B cell (primary cell): ENCODE measurements around the gene TCERG1L. TPM values are rescaled to one million over a fixed set of nuclear protein-coding genes. Genes with fewer than 3 reads are reported as not detected.

ENCODE experiments used
- ATAC-seq: fragments of 200-7000 bp; cut with Tn5 transposase; one replicate; pipeline ENCODE4 v1.10.0; 2021; ENCODE audit warnings: low read depth, mild to moderate bottlenecking, moderate number of reproducible peaks, moderate library complexity
- CTCF ChIA-PET: fragments of 350-600 bp; sonication (Branson Sonifier 250); formaldehyde crosslinking; loops from one replicate; lab custom pipeline; 2021; ENCODE audit warnings: antibody characterized with exemption, inconsistent platforms; lab: Charles Lee
- POLR2A ChIA-PET: fragments of 350-600 bp; sonication (Branson Sonifier 250); formaldehyde crosslinking; loops from one replicate; lab custom pipeline; 2021; ENCODE audit warnings: antibody characterized with exemption; lab: Charles Lee
- DNase-seq: peaks from one replicate; pipeline ENCODE4 v3.0.0; 2013
- H2AFZ ChIP-seq: 2 replicates; pipeline ENCODE4 v1.6.1; 2012; ENCODE audit warnings: mild to moderate bottlenecking, low read depth, low read length; ENCODE audit not compliant: insufficient read depth, poor library complexity, severe bottlenecking
- H3K27ac ChIP-seq, 2 donors: 1 replicate in 1 of 2; 2 replicates in 1 of 2; pipeline ENCODE4 v1.5.1; 2012 to 2013; ENCODE audit warnings: low read length in 2 of 2, mild to moderate bottlenecking in 2 of 2, moderate library complexity in 1 of 2
- H3K27me3 ChIP-seq, 4 experiments: fragments of 200-600 bp in 1 of 4; sonication (generic) in 1 of 4; replicated peaks in 1 of 4; 1 replicate in 2 of 4; 2 replicates in 2 of 4; pipeline versions ENCODE4 v1.6.1 to v1.7.0; 2013 to 2016; ENCODE audit warnings: low read length in 3 of 4, mild to moderate bottlenecking in 2 of 4, mixed read lengths in 1 of 4, moderate library complexity in 1 of 4; ENCODE audit not compliant: insufficient read depth in 4 of 4, control insufficient read depth in 3 of 4; ENCODE audit errors: control extremely low read depth in 1 of 4
- H3K36me3 ChIP-seq, 2 experiments: replicated peaks in 1 of 2; 1 replicate in 1 of 2; 2 replicates in 1 of 2; pipeline versions ENCODE4 v1.6.1 to v1.7.1; 2013; ENCODE audit warnings: low read length in 1 of 2; ENCODE audit not compliant: insufficient read depth in 2 of 2, control insufficient read depth in 1 of 2; ENCODE audit errors: control extremely low read depth in 1 of 2, extremely low read depth in 1 of 2
- H3K4me1 ChIP-seq, 2 donors: fragments of 200-600 bp in 1 of 2; sonication (generic) in 1 of 2; 1 replicate in 1 of 2; 2 replicates in 1 of 2; pipeline versions ENCODE4 v1.5.1 to v1.6.1; 2013 to 2017; ENCODE audit warnings: low read length in 2 of 2; ENCODE audit not compliant: control insufficient read depth in 2 of 2, insufficient read depth in 2 of 2
- H3K4me2 ChIP-seq: replicated peaks from 2 replicates; pipeline ENCODE3; 2012; ENCODE audit warnings: mild to moderate bottlenecking, low read depth, low read length; ENCODE audit not compliant: poor library complexity, severe bottlenecking
- H3K4me3 ChIP-seq, 5 experiments: fragments of 200-600 bp in 1 of 5; sonication (generic) in 1 of 5; 1 replicate in 3 of 5; 2 replicates in 2 of 5; pipeline versions ENCODE4 v1.5.1 to v1.7.0; 2011 to 2016; ENCODE audit warnings: low read length in 4 of 5, mild to moderate bottlenecking in 4 of 5, low read depth in 2 of 5, control low read depth in 1 of 5, moderate library complexity in 1 of 5; ENCODE audit not compliant: insufficient read depth in 1 of 5; ENCODE audit errors: control extremely low read depth in 1 of 5, extremely low read depth in 1 of 5
- H3K79me2 ChIP-seq: fragments of 200-600 bp; sonication (generic); one replicate; pipeline ENCODE4 v1.6.0; 2016; ENCODE audit warnings: low read length; ENCODE audit not compliant: control insufficient read depth, insufficient read depth
- H3K9ac ChIP-seq: fragments of 200-600 bp; sonication (generic); 2 replicates; pipeline ENCODE4 v1.6.1; 2017; ENCODE audit warnings: mild to moderate bottlenecking, low read length, moderate library complexity
- H3K9me3 ChIP-seq, 3 donors: one replicate each; pipeline versions ENCODE4 v1.6.1 to v1.7.1; 2013; ENCODE audit warnings: low read length in 2 of 3; ENCODE audit not compliant: control insufficient read depth in 2 of 3, insufficient read depth in 1 of 3; ENCODE audit errors: control extremely low read depth in 1 of 3
- H4K20me1 ChIP-seq: 2 replicates; pipeline ENCODE4 v1.6.0; 2012; ENCODE audit warnings: mild to moderate bottlenecking, low read length; ENCODE audit not compliant: insufficient read depth, control insufficient read depth, poor library complexity, severe bottlenecking
- H3K27ac Mint-ChIP-seq: one replicate; pipeline ENCODE4 v1.8.0; 2021; ENCODE audit warnings: mixed read lengths
- H3K27me3 Mint-ChIP-seq: one replicate; pipeline ENCODE4 v1.8.0; 2021; ENCODE audit warnings: mixed read lengths
- H3K4me1 Mint-ChIP-seq: one replicate; pipeline ENCODE4 v1.8.0; 2021; ENCODE audit warnings: mixed read lengths
- H3K4me3 Mint-ChIP-seq: one replicate; pipeline ENCODE4 v1.8.0; 2021; ENCODE audit warnings: mixed read lengths
- H3K9me3 Mint-ChIP-seq: one replicate; pipeline ENCODE4 v1.8.0; 2022; ENCODE audit warnings: mixed read lengths; ENCODE audit not compliant: insufficient read depth
- EZH2 ChIP-seq: IDR thresholded peaks from 2 replicates; pipeline ENCODE4 v1.6.1; 2012; ENCODE audit warnings: borderline replicate concordance, low read depth, mild to moderate bottlenecking, moderate library complexity, low read length; ENCODE audit not compliant: insufficient read depth, poor library complexity, severe bottlenecking
- whole genome bisulfite sequencing: methylation state at CpG from one replicate; pipeline ENCODE4 v1.1.5; 2013; ENCODE audit warnings: missing lambda C conversion rate; ENCODE audit not compliant: insufficient coverage; 5-methylcytosine and 5-hydroxymethylcytosine counted together
- intact Hi-C: fragments of 100-400 bp; cut with micrococcal nuclease; formaldehyde crosslinking; loops from one replicate; pipeline ENCODE4 v1.10.0; 2022
- polyA plus RNA-seq: library from polyadenylated mRNA; depleted of rRNA; stranded (reverse); fragments of >200 nt; gene quantifications from 2 replicates; pipeline ENCODE4 v1.2.3, GENCODE V29; 2012
- total RNA-seq, 2 donors: library from RNA; stranded (reverse); fragments of 120-200 nt in 1 of 2; gene quantifications; 1 replicate in 1 of 2; 2 replicates in 1 of 2; pipeline versions ENCODE4 v1.2.3 to v1.2.4, GENCODE V29; 2013 to 2022
- TF ChIP-seq, protein P1 (sequence below): fragments of 200-600 bp; IDR thresholded peaks from one replicate; pipeline ENCODE4 v1.8.0; 2022; ENCODE audit warnings: antibody characterized with exemption, mild to moderate bottlenecking

Gene TCERG1L
- total and polyA plus RNA-seq, 2 donors (not counting 1 experiment from before 2014, with no cell fraction given): 0.10 TPM; not detected in 1

DNA sequence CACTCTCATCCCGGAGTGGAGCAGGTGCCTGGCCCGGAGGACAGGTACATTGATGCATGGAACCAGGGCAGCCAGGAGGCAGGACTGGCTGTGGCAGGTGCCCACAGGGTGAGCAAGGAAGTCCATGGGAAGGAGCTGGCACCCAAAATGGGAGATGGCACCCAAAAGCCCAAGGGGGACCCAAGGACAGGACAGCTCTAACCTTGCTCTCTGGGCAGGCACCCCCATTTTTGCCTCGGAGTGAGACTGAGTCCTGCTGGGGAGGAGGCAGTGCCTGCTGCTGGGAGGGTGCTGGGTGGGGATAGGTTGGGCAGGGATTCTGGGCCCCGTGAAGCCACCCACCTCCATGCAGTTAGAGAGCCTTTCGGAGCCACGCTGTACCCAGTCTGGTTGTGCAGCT, 234.5 kb downstream of the TCERG1L start:
- H2AFZ ChIP-seq: no peak overlapping the region
- Mint-ChIP-seq H3K27me3 (no peaks in the 10 kb centered on the region), H3K27ac (no peak overlapping the region), H3K4me3 (no peak overlapping the region), H3K4me1 (no peaks in the 10 kb centered on the region), H3K9me3 (no peaks in the 10 kb centered on the region)
- no peak for TF ChIP-seq EZH2
- TF ChIP-seq, protein P1, sequence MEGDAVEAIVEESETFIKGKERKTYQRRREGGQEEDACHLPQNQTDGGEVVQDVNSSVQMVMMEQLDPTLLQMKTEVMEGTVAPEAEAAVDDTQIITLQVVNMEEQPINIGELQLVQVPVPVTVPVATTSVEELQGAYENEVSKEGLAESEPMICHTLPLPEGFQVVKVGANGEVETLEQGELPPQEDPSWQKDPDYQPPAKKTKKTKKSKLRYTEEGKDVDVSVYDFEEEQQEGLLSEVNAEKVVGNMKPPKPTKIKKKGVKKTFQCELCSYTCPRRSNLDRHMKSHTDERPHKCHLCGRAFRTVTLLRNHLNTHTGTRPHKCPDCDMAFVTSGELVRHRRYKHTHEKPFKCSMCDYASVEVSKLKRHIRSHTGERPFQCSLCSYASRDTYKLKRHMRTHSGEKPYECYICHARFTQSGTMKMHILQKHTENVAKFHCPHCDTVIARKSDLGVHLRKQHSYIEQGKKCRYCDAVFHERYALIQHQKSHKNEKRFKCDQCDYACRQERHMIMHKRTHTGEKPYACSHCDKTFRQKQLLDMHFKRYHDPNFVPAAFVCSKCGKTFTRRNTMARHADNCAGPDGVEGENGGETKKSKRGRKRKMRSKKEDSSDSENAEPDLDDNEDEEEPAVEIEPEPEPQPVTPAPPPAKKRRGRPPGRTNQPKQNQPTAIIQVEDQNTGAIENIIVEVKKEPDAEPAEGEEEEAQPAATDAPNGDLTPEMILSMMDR: no peak
- intact Hi-C loops: no loop called here
- ATAC-seq (no peak), DNase-seq (no peak)
- POLR2A ChIA-PET: no interaction called here
- no peaks in the 10 kb centered on the region for H3K4me1 ChIP-seq
- H3K4me3 ChIP-seq: no peak overlapping the region
- H3K79me2 ChIP-seq: no peaks in the 10 kb centered on the region
- WGBS: 86% methylated on average over 3 of the region's 6 CpGs
- no peak overlapping the region for H3K4me2 ChIP-seq
- no peak overlapping the region for H3K9ac ChIP-seq
- no peaks in the 10 kb centered on the region for H4K20me1 ChIP-seq
- CTCF ChIA-PET: no interaction called here
- H3K27ac ChIP-seq: no peak overlapping the region
- H3K27me3 ChIP-seq: no peaks in the 10 kb centered on the region
- peaks cover 0 to 23% (median 0%) of the 10 kb centered on the region in 3 donors for H3K9me3 ChIP-seq
- H3K36me3 ChIP-seq: no peaks in the 10 kb centered on the region

DNA sequence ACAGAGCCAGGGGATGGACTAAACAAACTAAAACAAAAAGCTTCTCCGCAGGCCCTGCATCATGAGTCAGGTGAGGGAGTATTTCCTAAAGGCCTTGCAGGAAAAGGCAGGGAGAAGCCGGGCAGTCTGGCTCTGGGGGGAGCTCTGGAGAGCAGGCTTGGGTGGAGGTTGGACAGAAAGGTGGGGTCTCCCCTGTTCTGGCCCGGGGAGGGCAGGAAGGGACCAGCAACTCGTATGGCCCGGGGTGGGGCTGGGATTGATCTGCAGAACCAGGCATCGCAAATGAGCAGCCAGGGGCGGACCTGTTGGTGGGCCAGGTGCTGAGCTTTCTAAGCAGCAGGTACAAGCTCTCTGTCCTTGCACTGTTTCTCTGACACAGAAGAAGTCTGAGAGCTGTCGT, 235.2 kb downstream of the TCERG1L start:
- no peak overlapping the region for H3K27ac ChIP-seq
- no peaks in the 10 kb centered on the region for H4K20me1 ChIP-seq
- H3K9ac ChIP-seq: no peak overlapping the region
- Mint-ChIP-seq H3K27me3 (no peaks in the 10 kb centered on the region), H3K27ac (no peak overlapping the region), H3K4me1 (no peaks in the 10 kb centered on the region), H3K9me3 (no peaks in the 10 kb centered on the region), H3K4me3 (no peak overlapping the region)
- peaks cover 0 to 19% (median 0%) of the 10 kb centered on the region in 3 donors for H3K9me3 ChIP-seq
- ChIA-PET CTCF (no interaction called here), POLR2A (no interaction called here)
- intact Hi-C loops: no loop called here
- H3K79me2 ChIP-seq: no peaks in the 10 kb centered on the region
- WGBS: 89% methylated on average over 8 of the region's 8 CpGs
- H3K4me1 ChIP-seq: no peaks in the 10 kb centered on the region
- no peak overlapping the region for H3K4me2 ChIP-seq
- H3K4me3 ChIP-seq: no peak overlapping the region
- no peak for ATAC-seq
- no peak for DNase-seq
- no peak overlapping the region for H2AFZ ChIP-seq
- H3K27me3 ChIP-seq: no peaks in the 10 kb centered on the region
- no peaks in the 10 kb centered on the region for H3K36me3 ChIP-seq
- no peak for TF ChIP-seq EZH2
- TF ChIP-seq, protein P1: no peak
